Smooth muscle cell (in vitro differentiated cells): Measurements from ENCODE around the gene OR2T8. TPM values are rescaled to one million over a fixed set of nuclear protein-coding genes. Genes with fewer than 3 reads are reported as not detected.

ENCODE experiments used
- DNase-seq: peaks from one replicate; lab custom pipeline; 2025; ENCODE audit not compliant: unreplicated experiment; lab: John Stamatoyannopoulos, UW
- H2AFZ ChIP-seq: fragments of 200-600 bp; sonication (generic); 2 replicates; pipeline ENCODE4 v1.6.0; 2016; ENCODE audit warnings: antibody characterized with exemption, low read depth, mild to moderate bottlenecking
- H3F3A ChIP-seq: fragments of 200-600 bp; sonication (generic); 2 replicates; pipeline ENCODE4 v1.6.0; 2017; ENCODE audit warnings: antibody characterized with exemption, low read depth
- H3K27ac ChIP-seq: fragments of 200-600 bp; sonication (generic); 2 replicates; pipeline ENCODE4 v1.5.1; 2016; ENCODE audit warnings: low read depth, mild to moderate bottlenecking
- H3K27me3 ChIP-seq: fragments of 200-600 bp; sonication (generic); 2 replicates; pipeline ENCODE4 v1.6.1; 2016; ENCODE audit warnings: low read depth, mild to moderate bottlenecking
- H3K36me3 ChIP-seq: fragments of 200-600 bp; sonication (generic); 2 replicates; pipeline ENCODE4 v1.5.1; 2016; ENCODE audit warnings: low read depth
- H3K4me1 ChIP-seq: fragments of 200-600 bp; sonication (generic); 2 replicates; pipeline ENCODE4 v1.5.1; 2016; ENCODE audit warnings: low read depth
- H3K4me2 ChIP-seq: fragments of 200-600 bp; sonication (generic); 2 replicates; pipeline ENCODE4 v1.6.0; 2016; ENCODE audit warnings: mild to moderate bottlenecking
- H3K4me3 ChIP-seq: fragments of 200-600 bp; sonication (generic); 2 replicates; pipeline ENCODE4 v1.5.1; 2016; ENCODE audit warnings: mild to moderate bottlenecking
- H3K79me2 ChIP-seq: fragments of 200-600 bp; sonication (generic); 2 replicates; pipeline ENCODE4 v1.6.0; 2016; ENCODE audit warnings: low read depth, mild to moderate bottlenecking
- H3K9ac ChIP-seq: fragments of 200-600 bp; sonication (generic); 2 replicates; pipeline ENCODE4 v1.6.0; 2016; ENCODE audit warnings: low read depth
- H3K9me3 ChIP-seq: fragments of 200-600 bp; sonication (generic); replicated peaks from 2 replicates; pipeline ENCODE4 v1.5.1; 2016; ENCODE audit warnings: low read depth
- H4K20me1 ChIP-seq: fragments of 200-600 bp; sonication (generic); 2 replicates; pipeline ENCODE4 v1.6.0; 2016; ENCODE audit warnings: low read depth
- CTCF ChIP-seq: fragments of 200-600 bp; sonication (generic); IDR thresholded peaks from 2 replicates; pipeline ENCODE4 v1.5.1; 2017; ENCODE audit warnings: borderline replicate concordance, mild to moderate bottlenecking, antibody characterized with exemption; ENCODE audit not compliant: insufficient read depth, poor library complexity, severe bottlenecking
- WGBS: methylation state at CpG from one replicate; pipeline ENCODE4 v1.1.7; 2016; ENCODE audit warnings: low lambda C conversion rate; 5-methylcytosine and 5-hydroxymethylcytosine counted together
- polyA plus RNA-seq: library from polyadenylated mRNA; unstranded; fragments of >200 nt; fragmentation: Nextera tagmentation; extraction: Ambion mirVana; gene quantifications from 2 replicates; pipeline ENCODE4 v1.2.1, GENCODE V29; 2016
- total RNA-seq: library from RNA; depleted of rRNA; stranded (reverse); fragments of >200 nt; gene quantifications from 2 replicates; pipeline ENCODE4 v1.2.3, GENCODE V29; 2014

The OR2T8 gene
- total and polyA plus RNA-seq, 2 experiments from 2014 or later, result not detected

- Histone ChIP-seq H3K9ac (no peak overlapping the region), H4K20me1 (no peaks in the 10 kb centered on the region), H2AFZ (no peak overlapping the region), H3K4me2 (no peak overlapping the region), H3F3A (no peaks in the 10 kb centered on the region), H3K27ac (no peak overlapping the region), H3K9me3 (peaks cover 23% of the 10 kb centered on the region), H3K4me1 (no peaks in the 10 kb centered on the region), H3K79me2 (no peaks in the 10 kb centered on the region), H3K4me3 (no peak overlapping the region), H3K36me3 (no peaks in the 10 kb centered on the region), H3K27me3 (no peaks in the 10 kb centered on the region)
- 72% methylated on average over 3 of the region's 3 CpGs for WGBS
- TF ChIP-seq CTCF, result no peak
- no peak for DNase-seq
These were observed 3.9 kb downstream of the OR2T8 start for GRCh38 chr1:247923941-247924340.

GRCh38 chr1:247924868-247925267 lies 4.8 kb downstream of the OR2T8 start, which contains the start of gene OR2AJ1:
Gene OR2AJ1, plus strand, starts transcription at chr1:247924889. Its CDS starts 8,880 bp downstream, at chr1:247933769.
- H3K27me3 ChIP-seq, result no peaks in the 10 kb centered on the region

GRCh38 chr1:247933989-247934388 lies 13.9 kb downstream of the OR2T8 start:
- Histone ChIP-seq H3K36me3 (no peaks in the 10 kb centered on the region), H3K27ac (no peak overlapping the region), H3K9me3 (peaks cover 6% of the 10 kb centered on the region), H3K4me1 (no peaks in the 10 kb centered on the region), H3F3A (no peaks in the 10 kb centered on the region), H2AFZ (no peak overlapping the region), H3K27me3 (no peaks in the 10 kb centered on the region), H4K20me1 (no peaks in the 10 kb centered on the region), H3K4me3 (no peak overlapping the region), H3K4me2 (no peak overlapping the region), H3K9ac (no peak overlapping the region), H3K79me2 (no peaks in the 10 kb centered on the region)
- no peak for TF ChIP-seq CTCF
- no peak for DNase-seq
- WGBS, result 92% methylated on average over 8 of the region's 8 CpGs

More at GRCh38 chr1:247924868-247925267, 4.8 kb downstream of the OR2T8 start, which contains the start of gene OR2AJ1:
- H4K20me1 ChIP-seq, result no peaks in the 10 kb centered on the region
- no peak within 1 kb of the TSS for H2AFZ ChIP-seq
- H3K9me3 ChIP-seq, result peaks cover 22% of the 10 kb centered on the region
- no peaks in the 10 kb centered on the region for H3K4me1 ChIP-seq
- 85% methylated on average over 9 of the region's 9 CpGs for WGBS
- no peak within 1 kb of the TSS for H3K4me3 ChIP-seq
- no peaks in the 10 kb centered on the region for H3K36me3 ChIP-seq
- no peak for DNase-seq
- no peak within 1 kb of the TSS for H3K9ac ChIP-seq
- TF ChIP-seq CTCF, result no peak
- no peak within 1 kb of the TSS for H3K4me2 ChIP-seq
- H3K79me2 ChIP-seq, result no peaks in the 10 kb centered on the region
- no peaks in the 10 kb centered on the region for H3F3A ChIP-seq
- H3K27ac ChIP-seq, result no peak within 1 kb of the TSS

- H3K27me3 ChIP-seq, result no peaks in the 10 kb centered on the region
- H3K4me3 ChIP-seq, result no peak overlapping the region
- no peak for DNase-seq
- WGBS, result 85% methylated on average over 9 of the region's 9 CpGs
- no peak overlapping the region for H3K4me2 ChIP-seq
- H3K36me3 ChIP-seq, result no peaks in the 10 kb centered on the region
- H3F3A ChIP-seq, result no peaks in the 10 kb centered on the region
- H2AFZ ChIP-seq, result no peak overlapping the region
- H3K79me2 ChIP-seq, result no peaks in the 10 kb centered on the region
- H3K4me1 ChIP-seq, result no peaks in the 10 kb centered on the region
- H3K27ac ChIP-seq, result no peak overlapping the region
- H3K9ac ChIP-seq, result no peak overlapping the region
- no peak for TF ChIP-seq CTCF
- H3K9me3 ChIP-seq, result peaks cover 8% of the 10 kb centered on the region
- no peaks in the 10 kb centered on the region for H4K20me1 ChIP-seq
These were observed 15.7 kb downstream of the OR2T8 start for GRCh38 chr1:247935781-247936180.
